ENCODE measurements around the gene ANKRD55.

The ANKRD55 gene

GRCh38 chr5:56056875-56057274, 176.3 kb downstream of the ANKRD55 start:
- no peak for DNase-seq (ENCODE audit: low read depth)
- no peak for TF ChIP-seq CTCF (conservative IDR thresholded peaks at IDR 0.05; ENCODE audit: low read depth, low read length)
- H3K4me3 ChIP-seq (ENCODE audit: low read depth, low read length) = no peak overlapping the region

GRCh38 chr5:56055859-56056258, 177.3 kb downstream of the ANKRD55 start:
- TF ChIP-seq CTCF (conservative IDR thresholded peaks at IDR 0.05; ENCODE audit: low read depth, low read length) = no peak
- no peak overlapping the region for H3K4me3 ChIP-seq (ENCODE audit: low read depth, low read length)
- no peak for DNase-seq (ENCODE audit: low read depth)

DNA sequence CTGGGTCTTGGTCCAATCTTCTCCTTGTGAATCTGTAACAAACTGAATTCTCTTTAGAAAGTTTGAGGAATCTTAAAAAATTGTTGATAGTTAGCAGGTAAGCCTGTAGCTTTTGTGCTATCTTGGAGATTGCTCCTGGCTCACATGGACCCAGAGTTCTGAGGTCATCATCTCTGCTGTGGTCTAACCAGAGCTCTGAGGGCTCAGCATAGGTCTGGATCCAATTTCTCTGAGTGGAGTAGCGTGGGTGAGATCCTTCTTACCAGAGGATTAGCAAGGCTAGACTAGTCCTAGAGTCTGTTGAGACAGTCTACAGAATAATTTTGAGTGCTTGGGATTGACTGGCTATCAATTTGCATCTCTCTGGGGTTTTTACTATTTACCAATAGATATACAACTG, 177.8 kb downstream of the ANKRD55 start:
- TF ChIP-seq CTCF (conservative IDR thresholded peaks at IDR 0.05; ENCODE audit: low read depth, low read length) = no peak
- H3K4me3 ChIP-seq (ENCODE audit: low read depth, low read length) = no peak overlapping the region
- DNase-seq (ENCODE audit: low read depth) = peak; percentile 40

- DNase-seq (ENCODE audit: low read depth) = peak; percentile 78
- H3K4me3 ChIP-seq (ENCODE audit: low read depth, low read length) = no peak overlapping the region
- TF ChIP-seq CTCF (conservative IDR thresholded peaks at IDR 0.05; ENCODE audit: low read depth, low read length) = no peak
Measured at GRCh38 chr5:56054666-56055065, 178.5 kb downstream of the ANKRD55 start.

GRCh38 chr5:56053363-56053762, 179.8 kb downstream of the ANKRD55 start:
- H3K4me3 ChIP-seq (ENCODE audit: low read depth, low read length) = no peak overlapping the region
- no peak for DNase-seq (ENCODE audit: low read depth)
- TF ChIP-seq CTCF (conservative IDR thresholded peaks at IDR 0.05; ENCODE audit: low read depth, low read length) = no peak

- H3K4me3 ChIP-seq (ENCODE audit: low read depth, low read length) = no peak overlapping the region
- DNase-seq (ENCODE audit: low read depth) = no peak
- no peak for TF ChIP-seq CTCF (conservative IDR thresholded peaks at IDR 0.05; ENCODE audit: low read depth, low read length)
Measured at GRCh38 chr5:56052735-56053134, 180.4 kb downstream of the ANKRD55 start.

DNA sequence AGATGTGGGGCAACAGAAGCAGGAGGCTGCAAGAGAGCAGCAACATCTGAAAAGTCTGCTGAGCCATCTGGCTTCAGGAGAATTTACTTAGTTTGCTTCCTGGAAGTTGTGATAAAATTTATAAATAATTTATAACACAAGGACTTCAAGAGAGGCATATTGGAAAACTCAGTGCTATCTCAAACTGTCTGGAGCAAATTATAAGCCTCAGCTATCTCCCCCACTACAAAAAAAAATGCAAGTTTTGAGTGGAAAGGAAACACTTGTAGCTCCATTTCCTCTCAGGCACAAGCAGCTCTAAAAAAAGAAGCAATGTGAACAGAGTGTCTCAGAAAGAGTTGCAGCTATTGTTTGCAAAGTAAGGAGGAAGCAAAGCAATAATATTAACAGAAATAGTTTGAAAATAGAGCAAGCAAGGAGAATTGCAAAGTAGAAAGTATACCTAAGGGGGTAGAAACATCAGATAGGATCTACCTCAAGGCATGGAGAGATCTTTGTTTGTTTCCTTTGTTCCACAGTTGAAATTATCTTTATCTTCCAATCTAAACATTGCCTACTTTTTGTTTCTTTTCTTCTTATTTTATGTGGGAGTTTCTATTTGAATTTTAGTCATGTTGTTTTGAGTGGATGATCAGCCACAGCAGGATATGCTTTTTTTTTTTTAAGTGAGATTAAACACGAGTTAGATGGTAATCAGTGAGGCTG, 182.4 kb downstream of the ANKRD55 start:
- no peak for TF ChIP-seq CTCF (conservative IDR thresholded peaks at IDR 0.05; ENCODE audit: low read depth, low read length)
- DNase-seq (ENCODE audit: low read depth) = no peak

More for the DNA sequence above, 182.4 kb downstream of the ANKRD55 start:
- no peak overlapping the region for H3K4me3 ChIP-seq (ENCODE audit: low read depth, low read length)

Measured in choroid plexus epithelial cell (primary cell).